ENCODE results near the gene AFG1L. TPM values are rescaled to one million over a fixed set of nuclear protein-coding genes. Genes with fewer than 3 reads are reported as not detected.

AFG1L gene
- total and polyA plus RNA-seq, 7 experiments from 2014 or later, result 3.5 to 9.2 (median 6.5) TPM

- ChIA-PET CTCF (interaction anchor here (0.7 kb wide), 1 partner anchor 183 kb away, joined by 3 read pairs; no protein-coding TSS in a partner anchor), POLR2A (interaction anchor here (0.7 to 1.0 kb wide), 2 partner anchors 14 to 332 kb away, joined by 3 read pairs; no protein-coding TSS in a partner anchor)
- peaks cover 0 to 16% (median 6%) of the 10 kb centered on the region in 5 donors for H3K36me3 Mint-ChIP-seq
- intact Hi-C loops (cut with micrococcal nuclease), result no loop called here
- Histone ChIP-seq H3K9me3 (ENCODE audit: control insufficient read depth in 2 of 3, low read length in 3 of 3) (no peaks in the 10 kb centered on the region), H3K36me3 (ENCODE audit: control insufficient read depth in 2 of 3, insufficient read depth in 3 of 3, low read length in 3 of 3) (peaks cover 0 to 11% (median 0%) of the 10 kb centered on the region in 3 experiments), H3K27me3 (ENCODE audit: control insufficient read depth in 2 of 2, insufficient read depth in 2 of 2, low read length in 2 of 2) (no peaks in the 10 kb centered on the region), H3K4me1 (ENCODE audit: control insufficient read depth in 2 of 2, insufficient read depth in 2 of 2, low read length in 2 of 2) (peaks cover 32 to 36% of the 10 kb centered on the region in 2 donors), H3K4me3 (ENCODE audit: low read length) (no peak overlapping the region), H3K27ac (ENCODE audit: low read depth, low read length) (no peak overlapping the region)
- no peak for DNase-seq
- H3K4me1 Mint-ChIP-seq, result peaks cover 41 to 58% (median 53%) of the 10 kb centered on the region in 7 donors
- H3K27ac Mint-ChIP-seq, result peak overlapping the region in 8 of 9 donors; percentile 1 to 72 (median 30)
- no peaks in the 10 kb centered on the region for H3K9me3 Mint-ChIP-seq
- peak overlapping the region; percentile 67 to 87 (median 78) for H3K4me3 Mint-ChIP-seq
- peaks cover 0 to 34% (median 0%) of the 10 kb centered on the region in 5 donors for H3K27me3 Mint-ChIP-seq
- no peak for ATAC-seq
Observed at GRCh38 chr6:108562503-108562993, 267.7 kb downstream of the AFG1L start.

GRCh38 chr6:108563292-108563691 lies 268.4 kb downstream of the AFG1L start:
- peaks cover 0 to 11% (median 0%) of the 10 kb centered on the region in 3 experiments for H3K36me3 ChIP-seq (ENCODE audit: control insufficient read depth in 2 of 3, insufficient read depth in 3 of 3, low read length in 3 of 3)
- H3K4me1 ChIP-seq (ENCODE audit: control insufficient read depth in 2 of 2, insufficient read depth in 2 of 2, low read length in 2 of 2), result peaks cover 32 to 36% of the 10 kb centered on the region in 2 donors
- no peak overlapping the region for H3K4me3 ChIP-seq (ENCODE audit: low read length)
- Mint-ChIP-seq H3K36me3 (peaks cover 2 to 19% (median 9%) of the 10 kb centered on the region in 5 donors), H3K27me3 (peaks cover 0 to 35% (median 0%) of the 10 kb centered on the region in 5 donors), H3K27ac (peak overlapping the region in 4 of 9 donors; percentile 1 to 46 (median 2)), H3K4me3 (peak overlapping the region in 6 of 10 donors; percentile 37 to 86 (median 76)), H3K9me3 (no peaks in the 10 kb centered on the region), H3K4me1 (peaks cover 41 to 62% (median 56%) of the 10 kb centered on the region in 7 donors)
- intact Hi-C loops (cut with micrococcal nuclease), result no loop called here
- no peaks in the 10 kb centered on the region for H3K9me3 ChIP-seq (ENCODE audit: control insufficient read depth in 2 of 3, low read length in 3 of 3)
- H3K27me3 ChIP-seq (ENCODE audit: control insufficient read depth in 2 of 2, insufficient read depth in 2 of 2, low read length in 2 of 2), result no peaks in the 10 kb centered on the region
- H3K27ac ChIP-seq (ENCODE audit: low read depth, low read length), result no peak overlapping the region
- ChIA-PET CTCF (no interaction called here), POLR2A (interaction anchor here (1.0 kb wide), 1 partner anchor 13 kb away, joined by 3 read pairs; no protein-coding TSS in a partner anchor)
- DNase-seq (no peak), ATAC-seq (no peak)

GRCh38 chr6:108564178-108564577 lies 269.3 kb downstream of the AFG1L start:
- Histone ChIP-seq H3K4me3 (ENCODE audit: low read length) (no peak overlapping the region), H3K27me3 (ENCODE audit: control insufficient read depth in 2 of 2, insufficient read depth in 2 of 2, low read length in 2 of 2) (no peaks in the 10 kb centered on the region), H3K36me3 (ENCODE audit: control insufficient read depth in 2 of 3, insufficient read depth in 3 of 3, low read length in 3 of 3) (peaks cover 0 to 9% (median 0%) of the 10 kb centered on the region in 3 experiments), H3K27ac (ENCODE audit: low read depth, low read length) (no peak overlapping the region), H3K9me3 (ENCODE audit: control insufficient read depth in 2 of 3, low read length in 3 of 3) (no peaks in the 10 kb centered on the region), H3K4me1 (ENCODE audit: control insufficient read depth in 2 of 2, insufficient read depth in 2 of 2, low read length in 2 of 2) (peaks cover 32 to 36% of the 10 kb centered on the region in 2 donors)
- Mint-ChIP-seq H3K4me1 (peaks cover 44 to 71% (median 64%) of the 10 kb centered on the region in 7 donors), H3K9me3 (no peaks in the 10 kb centered on the region), H3K4me3 (peak overlapping the region in 8 of 10 donors; percentile 2 to 82 (median 38)), H3K27ac (peak overlapping the region in 5 of 9 donors; percentile 16 to 84 (median 66)), H3K36me3 (peaks cover 4 to 26% (median 15%) of the 10 kb centered on the region in 5 donors), H3K27me3 (peaks cover 0 to 41% (median 0%) of the 10 kb centered on the region in 5 donors)
- no peak for ATAC-seq
- intact Hi-C loops (cut with micrococcal nuclease), result loop anchor here in 1 of 2 donors (2.0 kb wide), 2 partner anchors 17 to 25 kb away; no protein-coding TSS in a partner anchor
- POLR2A ChIA-PET, result no interaction called here
- DNase-seq, result no peak
- CTCF ChIA-PET, result no interaction called here

GRCh38 chr6:108565091-108565766 lies 270.4 kb downstream of the AFG1L start:
- peak; percentile 65 for ATAC-seq
- intact Hi-C loops (cut with micrococcal nuclease), result loop anchor here in 1 of 2 donors (1.0 to 2.0 kb wide), 3 partner anchors 10 to 24 kb away; no protein-coding TSS in a partner anchor
- peak in 7 of 9 donors; percentile 51 to 79 (median 71) for DNase-seq
- H3K9me3 ChIP-seq (ENCODE audit: control insufficient read depth in 2 of 3, low read length in 3 of 3), result no peaks in the 10 kb centered on the region
- peaks cover 46 to 75% (median 68%) of the 10 kb centered on the region in 7 donors for H3K4me1 Mint-ChIP-seq
- POLR2A ChIA-PET, result interaction anchor here (0.5 to 1.9 kb wide), 5 partner anchors 7 to 932 kb away, joined by 3 to 5 read pairs (median 4); no protein-coding TSS in a partner anchor
- no peaks in the 10 kb centered on the region for H3K27me3 ChIP-seq (ENCODE audit: control insufficient read depth in 2 of 2, insufficient read depth in 2 of 2, low read length in 2 of 2)
- CTCF ChIA-PET, result interaction anchor here (0.8 kb wide), 1 partner anchor 23 kb away, joined by 3 read pairs; no protein-coding TSS in a partner anchor
- H3K27ac Mint-ChIP-seq, result peak overlapping the region in 8 of 9 donors; percentile 5 to 84 (median 76)
- H3K4me3 Mint-ChIP-seq, result peak overlapping the region; percentile 41 to 82 (median 62)
- H3K4me1 ChIP-seq (ENCODE audit: control insufficient read depth in 2 of 2, insufficient read depth in 2 of 2, low read length in 2 of 2), result peaks cover 32 to 36% of the 10 kb centered on the region in 2 donors
- H3K9me3 Mint-ChIP-seq, result no peaks in the 10 kb centered on the region
- no peak overlapping the region for H3K27ac ChIP-seq (ENCODE audit: low read depth, low read length)
- H3K4me3 ChIP-seq (ENCODE audit: low read length), result no peak overlapping the region
- H3K36me3 Mint-ChIP-seq, result peaks cover 4 to 29% (median 18%) of the 10 kb centered on the region in 5 donors
- peaks cover 0 to 41% (median 0%) of the 10 kb centered on the region in 5 donors for H3K27me3 Mint-ChIP-seq
- peaks cover 0 to 6% (median 4%) of the 10 kb centered on the region in 3 experiments for H3K36me3 ChIP-seq (ENCODE audit: control insufficient read depth in 2 of 3, insufficient read depth in 3 of 3, low read length in 3 of 3)

- Histone ChIP-seq H3K4me1 (ENCODE audit: control insufficient read depth in 2 of 2, insufficient read depth in 2 of 2, low read length in 2 of 2) (peaks cover 32 to 36% of the 10 kb centered on the region in 2 donors), H3K36me3 (ENCODE audit: control insufficient read depth in 2 of 3, insufficient read depth in 3 of 3, low read length in 3 of 3) (peaks cover 0 to 4% (median 4%) of the 10 kb centered on the region in 3 experiments), H3K4me3 (ENCODE audit: low read length) (no peak overlapping the region), H3K9me3 (ENCODE audit: control insufficient read depth in 2 of 3, low read length in 3 of 3) (no peaks in the 10 kb centered on the region), H3K27me3 (ENCODE audit: control insufficient read depth in 2 of 2, insufficient read depth in 2 of 2, low read length in 2 of 2) (no peaks in the 10 kb centered on the region), H3K27ac (ENCODE audit: low read depth, low read length) (no peak overlapping the region)
- Mint-ChIP-seq H3K4me1 (peaks cover 46 to 81% (median 68%) of the 10 kb centered on the region in 7 donors), H3K27me3 (peaks cover 0 to 41% (median 0%) of the 10 kb centered on the region in 5 donors), H3K9me3 (no peaks in the 10 kb centered on the region), H3K27ac (peak overlapping the region in 8 of 9 donors; percentile 0 to 84 (median 48)), H3K36me3 (peaks cover 4 to 34% (median 20%) of the 10 kb centered on the region in 5 donors), H3K4me3 (peak overlapping the region in 9 of 10 donors; percentile 8 to 75 (median 62))
- peak; percentile 59 for ATAC-seq
- intact Hi-C loops (cut with micrococcal nuclease), result loop anchor here (1.0 to 2.0 kb wide), 3 partner anchors 9 to 23 kb away; no protein-coding TSS in a partner anchor
- no peak for DNase-seq
- POLR2A ChIA-PET, result interaction anchor here (1.0 to 1.9 kb wide), 3 partner anchors 8 to 520 kb away, joined by 3 to 5 read pairs (median 5); no protein-coding TSS in a partner anchor
- CTCF ChIA-PET, result interaction anchor here (1.0 to 1.3 kb wide), 2 partner anchors 24 to 817 kb away, joined by 3 to 4 read pairs; no protein-coding TSS in a partner anchor
Observed at GRCh38 chr6:108565893-108566292, 271.0 kb downstream of the AFG1L start.

- peaks cover 46 to 86% (median 73%) of the 10 kb centered on the region in 7 donors for H3K4me1 Mint-ChIP-seq
- ATAC-seq (no peak), DNase-seq (no peak)
- ChIA-PET POLR2A (interaction anchor here (1.0 to 1.9 kb wide), 3 partner anchors 8 to 519 kb away, joined by 3 to 5 read pairs (median 5); no protein-coding TSS in a partner anchor), CTCF (interaction anchor here (1.0 to 1.3 kb wide), 3 partner anchors 24 to 817 kb away, joined by 3 to 4 read pairs (median 3); no protein-coding TSS in a partner anchor)
- H3K9me3 Mint-ChIP-seq, result no peaks in the 10 kb centered on the region
- H3K9me3 ChIP-seq (ENCODE audit: control insufficient read depth in 2 of 3, low read length in 3 of 3), result no peaks in the 10 kb centered on the region
- no peak overlapping the region for H3K4me3 ChIP-seq (ENCODE audit: low read length)
- peak overlapping the region in 5 of 10 donors; percentile 56 to 75 (median 62) for H3K4me3 Mint-ChIP-seq
- H3K36me3 ChIP-seq (ENCODE audit: control insufficient read depth in 2 of 3, insufficient read depth in 3 of 3, low read length in 3 of 3), result peaks cover 0 to 7% (median 4%) of the 10 kb centered on the region in 3 experiments
- intact Hi-C loops (cut with micrococcal nuclease), result loop anchor here in 1 of 2 donors (1.0 kb wide), 1 partner anchor 9 kb away; no protein-coding TSS in a partner anchor
- peaks cover 4 to 39% (median 25%) of the 10 kb centered on the region in 5 donors for H3K36me3 Mint-ChIP-seq
- H3K27ac ChIP-seq (ENCODE audit: low read depth, low read length), result no peak overlapping the region
- H3K27ac Mint-ChIP-seq, result peak overlapping the region in 3 of 9 donors; percentile 0 to 80 (median 5)
- peaks cover 0 to 41% (median 0%) of the 10 kb centered on the region in 5 donors for H3K27me3 Mint-ChIP-seq
- peaks cover 32 to 36% of the 10 kb centered on the region in 2 donors for H3K4me1 ChIP-seq (ENCODE audit: control insufficient read depth in 2 of 2, insufficient read depth in 2 of 2, low read length in 2 of 2)
- H3K27me3 ChIP-seq (ENCODE audit: control insufficient read depth in 2 of 2, insufficient read depth in 2 of 2, low read length in 2 of 2), result no peaks in the 10 kb centered on the region
Observed at GRCh38 chr6:108566406-108566805, 271.6 kb downstream of the AFG1L start.

All from naive thymus-derived CD4-positive, alpha-beta T cell (primary cell).